WTC11 (cell line): ENCODE results near the gene GPRIN3. TPM values are rescaled to one million over a fixed set of nuclear protein-coding genes. Genes with fewer than 3 reads are reported as not detected.

Source experiments
- ATAC-seq: fragments of 200-7000 bp; cut with Tn5 transposase; 2 replicates; pipeline ENCODE4 v1.10.0; 2021; ENCODE audit warnings: mild to moderate bottlenecking, moderate library complexity
- CTCF ChIA-PET: fragments of 300-600 bp; sonication (Branson Sonifier 250); formaldehyde crosslinking; loops from one replicate; lab custom pipeline; 2021; ENCODE audit warnings: antibody characterized with exemption; lab: Charles Lee
- POLR2A ChIA-PET: fragments of 350-600 bp; sonication (Branson Sonifier 250); formaldehyde crosslinking; loops from one replicate; lab custom pipeline; 2021; ENCODE audit warnings: antibody characterized with exemption; lab: Charles Lee
- DNase-seq: peaks from one replicate; pipeline ENCODE4 v3.0.0; 2021; ENCODE audit warnings: low spot score
- H3K27ac Mint-ChIP-seq: 2 replicates; pipeline ENCODE4 v1.8.0; 2021; ENCODE audit warnings: mixed read lengths
- H3K27me3 Mint-ChIP-seq: 2 replicates; pipeline ENCODE4 v1.8.0; 2021; ENCODE audit warnings: low read depth, mild to moderate bottlenecking, moderate library complexity, mixed read lengths
- H3K36me3 Mint-ChIP-seq: 2 replicates; pipeline ENCODE4 v1.8.0; 2021; ENCODE audit warnings: mixed read lengths
- H3K4me1 Mint-ChIP-seq: 2 replicates; pipeline ENCODE4 v1.8.0; 2022; ENCODE audit warnings: mixed read lengths
- H3K4me3 Mint-ChIP-seq: 2 replicates; pipeline ENCODE4 v1.8.0; 2021; ENCODE audit warnings: mild to moderate bottlenecking, moderate library complexity, mixed read lengths
- H3K9me3 Mint-ChIP-seq: 2 replicates; pipeline ENCODE4 v1.8.0; 2021; ENCODE audit warnings: mixed read lengths
- ELF4 ChIP-seq: sonication (generic); formaldehyde crosslinking; IDR thresholded peaks from 2 replicates; pipeline ENCODE4 v1.8.1; 2022; ENCODE audit warnings: low read depth, mild to moderate bottlenecking, moderate library complexity, missing genetic modification reagents
- ETV6 ChIP-seq: sonication (generic); formaldehyde crosslinking; IDR thresholded peaks from 2 replicates; pipeline ENCODE4 v1.8.1; 2022; ENCODE audit warnings: mild to moderate bottlenecking, missing genetic modification reagents
- GABPB1 ChIP-seq: sonication (generic); formaldehyde crosslinking; IDR thresholded peaks from 2 replicates; pipeline ENCODE4 v1.8.1; 2023; ENCODE audit warnings: mild to moderate bottlenecking, missing genetic modification reagents
- JAZF1 ChIP-seq: fragments of 250-450 bp; sonication (Bioruptor Pico); IDR thresholded peaks from 2 replicates; pipeline ENCODE4 v1.9.0; 2021; ENCODE audit warnings: moderate library complexity, mild to moderate bottlenecking, inconsistent platforms
- NR1H2 ChIP-seq: sonication (generic); formaldehyde crosslinking; IDR thresholded peaks from 2 replicates; pipeline ENCODE4 v1.9.0; 2021; ENCODE audit warnings: mild to moderate bottlenecking, moderate library complexity, missing genetic modification reagents
- SMAD4 ChIP-seq: sonication (generic); formaldehyde crosslinking; IDR thresholded peaks from 2 replicates; pipeline ENCODE4 v1.8.0; 2022; ENCODE audit warnings: mild to moderate bottlenecking, missing genetic modification reagents
- SOX15 ChIP-seq: fragments of 250-450 bp; sonication (Bioruptor Pico); IDR thresholded peaks from 2 replicates; pipeline ENCODE4 v1.9.0; 2021; ENCODE audit warnings: mild to moderate bottlenecking
- SP1 ChIP-seq: sonication (generic); formaldehyde crosslinking; conservative IDR thresholded peaks from 2 replicates; pipeline ENCODE4 v1.8.1; 2022; ENCODE audit warnings: missing genetic modification reagents
- TEAD1 ChIP-seq: sonication (generic); formaldehyde crosslinking; IDR thresholded peaks from 2 replicates; pipeline ENCODE4 v1.8.0; 2022; ENCODE audit warnings: mild to moderate bottlenecking, missing genetic modification reagents
- ZNF423 ChIP-seq: fragments of 250-450 bp; sonication (Bioruptor Pico); IDR thresholded peaks from 2 replicates; pipeline ENCODE4 v2.1.2; 2022; ENCODE audit warnings: mild to moderate bottlenecking, moderate library complexity
- ZNF671 ChIP-seq: fragments of 250-450 bp; sonication (Bioruptor Pico); IDR thresholded peaks from 2 replicates; pipeline ENCODE4 v1.8.0; 2021; ENCODE audit warnings: mild to moderate bottlenecking
- total RNA-seq: library from RNA; stranded (reverse); gene quantifications from 3 replicates; pipeline ENCODE4 v1.2.3, GENCODE V29; 2021
- TF ChIP-seq, protein P1 (sequence below): sonication (generic); formaldehyde crosslinking; IDR thresholded peaks from 2 replicates; pipeline ENCODE4 v1.8.1; 2022; ENCODE audit warnings: mild to moderate bottlenecking, missing genetic modification reagents, moderate library complexity, borderline replicate concordance
- TF ChIP-seq, protein P2 (sequence below): sonication (generic); formaldehyde crosslinking; IDR thresholded peaks from 2 replicates; pipeline ENCODE4 v1.8.1; 2022; ENCODE audit warnings: missing genetic modification reagents, borderline replicate concordance
- TF ChIP-seq, protein P3 (sequence below): sonication (generic); formaldehyde crosslinking; IDR thresholded peaks from 2 replicates; pipeline ENCODE4 v1.8.1; 2022; ENCODE audit warnings: low read depth, mild to moderate bottlenecking, moderate library complexity, missing genetic modification reagents, borderline replicate concordance
- TF ChIP-seq, protein P4 (sequence below): fragments of 200-600 bp; IDR thresholded peaks from 2 replicates; pipeline ENCODE4 v1.8.0; 2022; ENCODE audit warnings: antibody characterized with exemption
- TF ChIP-seq, protein P5 (sequence below): fragments of 250-450 bp; sonication (Bioruptor Pico); IDR thresholded peaks from 2 replicates; pipeline ENCODE4 v1.9.0; 2021; ENCODE audit warnings: moderate library complexity, mild to moderate bottlenecking, inconsistent platforms, borderline replicate concordance
- TF ChIP-seq, protein P6 (sequence below): fragments of 250-450 bp; sonication (Bioruptor Pico); IDR thresholded peaks from 2 replicates; pipeline ENCODE4 v1.8.0; 2021; ENCODE audit warnings: mild to moderate bottlenecking
- TF ChIP-seq, protein P7 (sequence below): sonication (generic); formaldehyde crosslinking; IDR thresholded peaks from 2 replicates; pipeline ENCODE4 v1.8.1; 2023; ENCODE audit warnings: mild to moderate bottlenecking, missing genetic modification reagents, moderate library complexity
- TF ChIP-seq, protein P8 (sequence below): sonication (generic); formaldehyde crosslinking; conservative IDR thresholded peaks from 2 replicates; pipeline ENCODE4 v1.8.1; 2022; ENCODE audit warnings: mild to moderate bottlenecking, missing genetic modification reagents
- TF ChIP-seq, protein P9 (sequence below): sonication (generic); formaldehyde crosslinking; IDR thresholded peaks from 2 replicates; pipeline ENCODE4 v1.8.1; 2022; ENCODE audit warnings: mild to moderate bottlenecking, moderate library complexity, missing genetic modification reagents

GPRIN3 gene
- total RNA-seq, 1 experiment from 2014 or later, result 2.0 TPM

DNA sequence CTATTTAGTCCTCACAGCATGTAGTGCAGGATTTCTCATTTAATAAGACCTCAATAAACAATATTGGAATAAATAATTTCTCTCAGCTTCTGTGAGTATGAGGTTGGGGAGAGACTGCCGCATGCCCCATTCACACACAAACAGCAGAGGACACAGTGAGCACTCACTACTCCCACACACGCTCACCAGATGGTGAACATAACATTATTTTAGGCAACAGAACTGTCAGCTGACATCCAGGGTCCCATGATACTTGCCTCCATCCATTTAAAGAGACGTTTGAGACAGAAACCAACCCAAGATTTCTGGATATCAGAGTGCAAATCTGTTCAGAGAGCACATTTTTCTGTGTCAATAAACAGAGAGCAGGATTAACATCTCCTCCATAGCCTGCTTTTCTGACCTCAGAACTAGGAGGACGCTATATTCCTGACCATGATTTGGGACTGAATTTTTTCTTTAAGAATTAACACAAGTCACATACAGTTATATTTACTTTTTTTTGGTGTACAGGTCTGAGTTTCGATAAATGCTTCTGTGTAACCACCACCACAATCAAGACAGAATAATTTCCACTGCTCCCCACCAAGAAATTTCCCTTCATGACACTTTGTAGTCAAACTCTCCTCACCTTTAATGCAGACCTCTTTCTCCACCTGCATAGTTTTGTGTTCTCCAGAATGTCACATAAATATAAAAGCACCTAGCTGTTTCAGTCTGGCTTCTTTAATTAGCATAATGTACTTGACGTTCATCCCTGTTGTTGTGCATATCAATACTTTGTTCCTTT, 16.7 kb downstream of the GPRIN3 start:
- Mint-ChIP-seq H3K36me3 (peaks cover 10% of the 10 kb centered on the region), H3K27ac (no peak overlapping the region), H3K4me1 (peaks cover 7% of the 10 kb centered on the region), H3K27me3 (no peaks in the 10 kb centered on the region), H3K4me3 (no peak overlapping the region), H3K9me3 (peaks cover 20% of the 10 kb centered on the region)
- ATAC-seq (no peak), DNase-seq (no peak)
- TF ChIP-seq ZNF671 (CRISPR knock-in tag), result no peak
- TF ChIP-seq, protein P1, sequence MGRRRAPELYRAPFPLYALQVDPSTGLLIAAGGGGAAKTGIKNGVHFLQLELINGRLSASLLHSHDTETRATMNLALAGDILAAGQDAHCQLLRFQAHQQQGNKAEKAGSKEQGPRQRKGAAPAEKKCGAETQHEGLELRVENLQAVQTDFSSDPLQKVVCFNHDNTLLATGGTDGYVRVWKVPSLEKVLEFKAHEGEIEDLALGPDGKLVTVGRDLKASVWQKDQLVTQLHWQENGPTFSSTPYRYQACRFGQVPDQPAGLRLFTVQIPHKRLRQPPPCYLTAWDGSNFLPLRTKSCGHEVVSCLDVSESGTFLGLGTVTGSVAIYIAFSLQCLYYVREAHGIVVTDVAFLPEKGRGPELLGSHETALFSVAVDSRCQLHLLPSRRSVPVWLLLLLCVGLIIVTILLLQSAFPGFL, result no peak
- no peak for TF ChIP-seq ELF4 (CRISPR knock-in tag)
- TF ChIP-seq ETV6 (CRISPR knock-in tag), result no peak
- TF ChIP-seq JAZF1 (CRISPR knock-in tag), result no peak
- TF ChIP-seq, protein P2, sequence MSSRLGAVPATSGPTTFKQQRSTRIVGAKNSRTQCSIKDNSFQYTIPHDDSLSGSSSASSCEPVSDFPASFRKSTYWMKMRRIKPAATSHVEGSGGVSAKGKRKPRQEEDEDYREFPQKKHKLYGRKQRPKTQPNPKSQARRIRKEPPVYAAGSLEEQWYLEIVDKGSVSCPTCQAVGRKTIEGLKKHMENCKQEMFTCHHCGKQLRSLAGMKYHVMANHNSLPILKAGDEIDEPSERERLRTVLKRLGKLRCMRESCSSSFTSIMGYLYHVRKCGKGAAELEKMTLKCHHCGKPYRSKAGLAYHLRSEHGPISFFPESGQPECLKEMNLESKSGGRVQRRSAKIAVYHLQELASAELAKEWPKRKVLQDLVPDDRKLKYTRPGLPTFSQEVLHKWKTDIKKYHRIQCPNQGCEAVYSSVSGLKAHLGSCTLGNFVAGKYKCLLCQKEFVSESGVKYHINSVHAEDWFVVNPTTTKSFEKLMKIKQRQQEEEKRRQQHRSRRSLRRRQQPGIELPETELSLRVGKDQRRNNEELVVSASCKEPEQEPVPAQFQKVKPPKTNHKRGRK (CRISPR knock-in tag), result no peak
- TF ChIP-seq, protein P3, sequence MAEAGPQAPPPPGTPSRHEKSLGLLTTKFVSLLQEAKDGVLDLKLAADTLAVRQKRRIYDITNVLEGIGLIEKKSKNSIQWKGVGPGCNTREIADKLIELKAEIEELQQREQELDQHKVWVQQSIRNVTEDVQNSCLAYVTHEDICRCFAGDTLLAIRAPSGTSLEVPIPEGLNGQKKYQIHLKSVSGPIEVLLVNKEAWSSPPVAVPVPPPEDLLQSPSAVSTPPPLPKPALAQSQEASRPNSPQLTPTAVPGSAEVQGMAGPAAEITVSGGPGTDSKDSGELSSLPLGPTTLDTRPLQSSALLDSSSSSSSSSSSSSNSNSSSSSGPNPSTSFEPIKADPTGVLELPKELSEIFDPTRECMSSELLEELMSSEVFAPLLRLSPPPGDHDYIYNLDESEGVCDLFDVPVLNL (CRISPR knock-in tag), result no peak
- TF ChIP-seq, protein P4, sequence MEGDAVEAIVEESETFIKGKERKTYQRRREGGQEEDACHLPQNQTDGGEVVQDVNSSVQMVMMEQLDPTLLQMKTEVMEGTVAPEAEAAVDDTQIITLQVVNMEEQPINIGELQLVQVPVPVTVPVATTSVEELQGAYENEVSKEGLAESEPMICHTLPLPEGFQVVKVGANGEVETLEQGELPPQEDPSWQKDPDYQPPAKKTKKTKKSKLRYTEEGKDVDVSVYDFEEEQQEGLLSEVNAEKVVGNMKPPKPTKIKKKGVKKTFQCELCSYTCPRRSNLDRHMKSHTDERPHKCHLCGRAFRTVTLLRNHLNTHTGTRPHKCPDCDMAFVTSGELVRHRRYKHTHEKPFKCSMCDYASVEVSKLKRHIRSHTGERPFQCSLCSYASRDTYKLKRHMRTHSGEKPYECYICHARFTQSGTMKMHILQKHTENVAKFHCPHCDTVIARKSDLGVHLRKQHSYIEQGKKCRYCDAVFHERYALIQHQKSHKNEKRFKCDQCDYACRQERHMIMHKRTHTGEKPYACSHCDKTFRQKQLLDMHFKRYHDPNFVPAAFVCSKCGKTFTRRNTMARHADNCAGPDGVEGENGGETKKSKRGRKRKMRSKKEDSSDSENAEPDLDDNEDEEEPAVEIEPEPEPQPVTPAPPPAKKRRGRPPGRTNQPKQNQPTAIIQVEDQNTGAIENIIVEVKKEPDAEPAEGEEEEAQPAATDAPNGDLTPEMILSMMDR, result no peak
- no peak for TF ChIP-seq NR1H2 (CRISPR knock-in tag)
- TF ChIP-seq SP1 (CRISPR knock-in tag), result no peak
- TF ChIP-seq, protein P5, sequence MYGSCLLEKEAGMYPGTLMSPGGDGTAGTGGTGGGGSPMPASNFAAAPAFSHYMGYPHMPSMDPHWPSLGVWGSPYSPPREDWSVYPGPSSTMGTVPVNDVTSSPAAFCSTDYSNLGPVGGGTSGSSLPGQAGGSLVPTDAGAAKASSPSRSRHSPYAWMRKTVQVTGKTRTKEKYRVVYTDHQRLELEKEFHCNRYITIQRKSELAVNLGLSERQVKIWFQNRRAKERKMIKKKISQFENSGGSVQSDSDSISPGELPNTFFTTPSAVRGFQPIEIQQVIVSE, result no peak
- TF ChIP-seq SMAD4 (CRISPR knock-in tag), result no peak
- TF ChIP-seq, protein P6, sequence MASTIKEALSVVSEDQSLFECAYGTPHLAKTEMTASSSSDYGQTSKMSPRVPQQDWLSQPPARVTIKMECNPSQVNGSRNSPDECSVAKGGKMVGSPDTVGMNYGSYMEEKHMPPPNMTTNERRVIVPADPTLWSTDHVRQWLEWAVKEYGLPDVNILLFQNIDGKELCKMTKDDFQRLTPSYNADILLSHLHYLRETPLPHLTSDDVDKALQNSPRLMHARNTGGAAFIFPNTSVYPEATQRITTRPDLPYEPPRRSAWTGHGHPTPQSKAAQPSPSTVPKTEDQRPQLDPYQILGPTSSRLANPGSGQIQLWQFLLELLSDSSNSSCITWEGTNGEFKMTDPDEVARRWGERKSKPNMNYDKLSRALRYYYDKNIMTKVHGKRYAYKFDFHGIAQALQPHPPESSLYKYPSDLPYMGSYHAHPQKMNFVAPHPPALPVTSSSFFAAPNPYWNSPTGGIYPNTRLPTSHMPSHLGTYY (CRISPR knock-in tag), result no peak
- no peak for TF ChIP-seq SOX15 (CRISPR knock-in tag)
- TF ChIP-seq, protein P7, sequence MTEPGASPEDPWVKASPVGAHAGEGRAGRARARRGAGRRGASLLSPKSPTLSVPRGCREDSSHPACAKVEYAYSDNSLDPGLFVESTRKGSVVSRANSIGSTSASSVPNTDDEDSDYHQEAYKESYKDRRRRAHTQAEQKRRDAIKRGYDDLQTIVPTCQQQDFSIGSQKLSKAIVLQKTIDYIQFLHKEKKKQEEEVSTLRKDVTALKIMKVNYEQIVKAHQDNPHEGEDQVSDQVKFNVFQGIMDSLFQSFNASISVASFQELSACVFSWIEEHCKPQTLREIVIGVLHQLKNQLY (CRISPR knock-in tag), result no peak
- TF ChIP-seq GABPB1 (CRISPR knock-in tag), result no peak
- TF ChIP-seq ZNF423, result no peak
- TF ChIP-seq, protein P8, sequence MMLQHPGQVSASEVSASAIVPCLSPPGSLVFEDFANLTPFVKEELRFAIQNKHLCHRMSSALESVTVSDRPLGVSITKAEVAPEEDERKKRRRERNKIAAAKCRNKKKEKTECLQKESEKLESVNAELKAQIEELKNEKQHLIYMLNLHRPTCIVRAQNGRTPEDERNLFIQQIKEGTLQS (CRISPR knock-in tag), result no peak
- TF ChIP-seq TEAD1, result no peak
- TF ChIP-seq, protein P9, sequence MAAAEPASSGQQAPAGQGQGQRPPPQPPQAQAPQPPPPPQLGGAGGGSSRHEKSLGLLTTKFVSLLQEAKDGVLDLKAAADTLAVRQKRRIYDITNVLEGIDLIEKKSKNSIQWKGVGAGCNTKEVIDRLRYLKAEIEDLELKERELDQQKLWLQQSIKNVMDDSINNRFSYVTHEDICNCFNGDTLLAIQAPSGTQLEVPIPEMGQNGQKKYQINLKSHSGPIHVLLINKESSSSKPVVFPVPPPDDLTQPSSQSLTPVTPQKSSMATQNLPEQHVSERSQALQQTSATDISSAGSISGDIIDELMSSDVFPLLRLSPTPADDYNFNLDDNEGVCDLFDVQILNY, result no peak
- POLR2A ChIA-PET, result no interaction called here
- CTCF ChIA-PET, result no interaction called here
